Activated effector memory CD4-positive, alpha-beta T cell treated with Interleukin-2 at 50 U/mL for 16 hours (primary cell): ENCODE data around the gene ANKRD11.
"Not testable (repeated sequence)": the region's sequence is repeated elsewhere in the genome, so short reads cannot be mapped to it uniquely, and the experiment has no call there.

Experiments used
- DNase-seq: peaks from one replicate; pipeline ENCODE4 v3.0.0-alpha.2; 2020

Gene ANKRD11

DNA sequence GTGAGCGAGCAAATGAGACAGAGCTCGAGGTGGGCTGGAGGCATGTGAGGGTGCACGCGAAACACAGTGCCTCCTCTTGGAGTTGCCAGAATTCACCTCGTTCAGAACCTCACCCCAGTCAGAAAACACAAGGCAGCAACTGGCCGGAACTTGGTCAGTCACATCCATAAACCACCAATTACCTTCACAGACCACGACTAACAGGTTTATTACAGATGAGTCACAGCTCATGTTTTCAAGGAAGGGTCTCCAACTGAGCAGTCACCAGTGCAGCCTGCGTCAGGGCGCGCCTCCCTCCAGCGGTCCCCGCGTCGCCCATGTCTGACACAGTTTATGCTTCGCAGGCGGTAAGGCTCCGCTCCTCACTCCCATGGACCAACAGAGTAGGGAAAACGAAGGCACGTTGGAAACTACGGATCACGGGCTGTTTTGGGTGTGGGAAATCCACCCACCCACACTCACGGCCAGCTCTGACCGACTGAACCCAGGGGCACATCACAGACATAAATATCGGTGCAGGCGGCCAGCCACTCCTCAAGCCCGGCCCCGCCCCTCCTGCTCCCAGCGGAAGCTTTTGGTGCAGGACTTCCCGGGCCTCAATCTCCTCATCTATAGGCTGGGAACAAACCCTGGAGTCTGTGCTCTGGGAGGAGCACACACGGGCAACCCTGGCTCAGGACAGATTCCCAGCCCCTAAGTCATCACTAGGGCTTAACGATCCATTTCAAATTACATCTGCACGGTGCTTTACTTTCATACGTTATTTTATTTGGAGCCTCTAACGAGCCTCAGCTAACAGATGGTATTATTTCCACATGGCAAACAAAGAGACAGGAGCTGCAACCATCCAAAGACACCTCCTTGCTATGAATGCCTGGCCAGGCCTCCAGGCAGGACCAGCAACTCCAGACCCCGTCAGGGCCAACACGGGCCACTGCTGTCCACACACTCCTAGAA is 146.6 kb downstream of the ANKRD11 start:
- DNase-seq, result no peak

DNA sequence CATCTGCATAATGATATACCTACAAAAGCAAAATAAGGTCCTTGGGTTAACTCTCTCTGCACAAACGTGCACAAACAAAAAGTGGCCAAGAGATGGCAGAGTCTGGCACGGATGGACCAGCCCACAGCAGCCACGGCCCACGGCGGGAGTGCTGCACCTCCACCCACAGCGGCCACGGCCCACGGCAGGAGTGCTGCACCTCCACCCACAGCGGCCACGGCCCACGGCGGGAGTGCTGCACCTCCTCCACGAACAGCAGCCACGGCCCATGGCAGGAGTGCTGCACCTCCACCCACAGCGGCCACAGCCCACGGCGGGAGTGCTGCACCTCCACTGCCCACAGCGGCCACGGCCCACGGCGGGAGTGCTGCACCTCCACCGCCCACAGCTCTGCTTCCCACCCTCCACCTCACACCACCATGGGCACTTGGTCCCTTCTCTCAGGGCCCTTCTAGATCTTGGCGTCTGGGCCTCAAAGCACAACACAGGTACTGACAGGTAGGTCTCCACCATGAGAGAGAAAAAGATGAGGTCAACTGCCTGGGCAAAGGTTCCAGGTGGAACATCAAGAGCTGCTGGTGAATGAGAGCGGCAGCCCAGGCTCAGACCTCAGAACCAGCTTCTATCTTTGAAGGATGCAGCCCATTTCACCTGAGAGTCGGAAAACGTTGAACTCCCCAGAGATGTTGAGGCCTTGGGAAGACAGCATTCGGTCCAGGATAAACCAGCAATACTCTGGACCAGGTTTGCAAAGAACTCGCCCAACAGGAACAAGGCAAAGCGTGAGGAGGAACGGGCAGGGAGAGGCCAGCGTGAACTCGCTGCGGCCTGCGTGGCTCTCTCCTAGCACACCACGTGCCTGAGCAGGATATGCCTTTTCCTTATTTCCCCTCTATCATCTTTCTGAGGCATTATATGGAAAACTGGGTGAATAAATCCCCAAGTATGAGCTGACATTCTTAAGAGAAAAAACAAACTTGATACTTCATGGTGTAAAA is 148.4 kb downstream of the ANKRD11 start:
- no peak for DNase-seq

DNA sequence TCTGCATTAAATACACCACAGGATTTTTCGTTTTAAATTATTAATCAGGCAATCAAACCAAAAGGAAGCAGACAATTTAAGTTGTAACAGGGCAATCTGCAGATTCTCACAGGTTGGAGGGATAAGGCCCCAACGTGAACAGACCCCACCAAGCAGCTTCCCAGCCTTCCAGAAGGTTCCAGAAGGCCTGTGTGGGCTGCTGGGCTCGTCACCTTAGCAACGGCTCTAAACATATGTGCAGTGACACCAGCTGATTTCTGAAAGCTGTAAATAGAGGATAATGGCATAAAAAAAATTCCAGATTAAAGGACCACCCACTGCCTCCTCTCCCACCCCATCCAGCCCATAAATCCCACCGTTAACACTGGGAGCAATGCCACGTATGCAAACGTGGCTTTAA is 149.1 kb downstream of the ANKRD11 start:
- no peak for DNase-seq

DNA sequence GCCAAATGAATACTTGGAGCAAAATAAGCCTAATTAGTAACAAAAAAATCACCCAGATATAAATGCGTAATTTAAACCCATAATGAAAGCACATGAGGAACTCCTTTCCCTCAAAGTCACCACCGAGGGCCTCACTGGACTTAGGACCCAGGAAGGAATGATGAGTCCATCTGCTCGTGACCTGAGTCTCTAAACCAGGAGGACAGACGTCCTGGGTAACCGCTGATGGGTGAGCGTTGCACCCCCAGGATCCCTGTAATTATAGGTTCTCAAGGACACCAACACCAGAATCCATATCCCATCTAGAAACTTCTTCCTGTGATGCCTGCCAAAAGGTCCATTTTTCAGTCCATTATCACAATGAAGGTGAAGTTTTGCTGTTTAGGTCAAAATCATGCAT is 151.5 kb downstream of the ANKRD11 start:
- DNase-seq, result no peak

DNA sequence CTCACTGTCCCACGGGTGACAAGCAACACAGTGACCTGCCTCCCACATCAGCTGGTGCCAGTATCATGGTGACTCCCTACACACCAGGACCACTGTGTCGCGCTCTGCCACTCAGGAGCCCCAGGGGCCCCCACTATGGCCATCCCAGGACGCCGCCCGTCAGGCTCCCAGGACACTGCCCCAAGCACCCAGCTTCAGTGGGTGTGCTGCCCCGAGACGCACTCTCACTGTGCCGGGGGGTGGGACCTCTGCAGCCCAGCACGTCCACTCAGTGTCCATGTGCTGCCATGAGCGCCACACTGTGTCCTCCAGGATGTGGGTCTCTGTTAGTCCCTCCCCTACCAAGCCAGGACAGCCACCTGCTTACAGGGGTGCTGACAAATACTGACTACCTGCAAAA is 152.4 kb downstream of the ANKRD11 start:
- DNase-seq, result no peak

DNA sequence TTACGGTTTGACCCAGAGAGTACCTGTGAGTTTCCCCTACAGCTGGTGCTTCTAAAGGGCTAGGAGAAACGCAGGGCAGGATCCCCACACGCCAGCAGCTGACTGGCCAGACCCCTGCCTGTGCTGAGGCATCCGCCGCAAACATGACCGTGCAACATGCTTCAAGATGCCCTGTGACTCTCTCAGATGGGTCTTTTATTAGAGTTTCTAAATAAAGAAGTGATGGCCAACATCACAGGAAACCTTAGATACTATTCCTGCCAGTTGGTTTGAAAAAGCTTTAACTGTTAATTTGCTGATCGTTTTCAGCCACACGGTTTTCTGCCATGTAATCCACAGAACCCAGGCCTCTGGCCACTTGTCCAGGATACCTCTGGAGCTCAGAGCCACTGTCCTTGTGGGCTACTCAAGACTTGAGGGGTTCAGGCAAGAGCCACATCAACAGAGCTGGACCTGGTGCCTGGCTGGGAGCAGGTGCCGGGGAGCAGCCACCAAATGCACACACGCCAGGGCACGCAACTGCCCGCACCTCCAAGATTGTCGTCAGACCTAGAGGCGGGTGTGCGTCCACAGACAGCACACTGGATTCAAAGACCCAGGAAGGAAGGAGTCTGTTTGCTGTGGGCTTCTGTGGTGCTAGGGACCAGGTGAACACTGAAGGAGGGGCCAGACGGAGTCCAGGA is 154.4 kb downstream of the ANKRD11 start:
- DNase-seq, result no peak

DNA sequence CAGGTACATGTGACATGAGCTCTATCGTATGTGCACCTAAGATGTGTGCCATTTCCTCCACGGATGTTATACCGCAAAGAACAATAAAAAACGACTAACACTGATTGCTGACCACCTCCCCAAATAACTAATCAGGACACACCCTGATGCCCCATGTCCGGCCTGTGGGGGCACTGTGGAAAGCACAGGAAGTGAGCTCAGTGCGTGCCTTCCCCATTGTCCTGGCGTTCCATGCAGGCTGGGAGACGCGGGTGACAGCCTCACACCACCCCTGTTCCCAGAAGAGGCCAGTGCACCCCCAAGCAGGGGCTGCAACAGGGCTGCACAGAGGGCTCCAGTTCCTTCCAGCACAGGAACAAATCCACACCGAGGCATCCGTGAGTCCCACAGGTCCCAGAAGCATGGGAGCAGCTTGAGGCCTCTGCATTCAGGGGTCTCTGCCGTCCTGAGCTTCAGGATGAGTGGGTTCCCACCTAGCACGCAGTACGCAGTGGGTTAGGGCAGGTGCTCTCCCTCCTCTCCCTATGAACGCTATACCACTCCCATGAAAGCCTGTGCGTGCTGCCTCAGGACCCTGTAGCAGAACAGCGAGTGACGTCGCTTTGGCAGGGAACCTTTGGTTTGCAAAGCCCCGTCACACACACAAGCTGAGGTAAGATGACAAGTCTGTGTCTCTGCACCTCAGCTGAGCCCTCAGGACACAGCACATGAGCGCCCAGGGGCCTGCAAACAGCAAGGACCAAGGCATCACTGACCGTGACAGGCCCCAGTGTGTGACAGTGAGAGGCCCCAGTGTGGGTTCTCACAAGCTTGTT is 155.2 kb downstream of the ANKRD11 start:
- DNase-seq, result no peak

DNA sequence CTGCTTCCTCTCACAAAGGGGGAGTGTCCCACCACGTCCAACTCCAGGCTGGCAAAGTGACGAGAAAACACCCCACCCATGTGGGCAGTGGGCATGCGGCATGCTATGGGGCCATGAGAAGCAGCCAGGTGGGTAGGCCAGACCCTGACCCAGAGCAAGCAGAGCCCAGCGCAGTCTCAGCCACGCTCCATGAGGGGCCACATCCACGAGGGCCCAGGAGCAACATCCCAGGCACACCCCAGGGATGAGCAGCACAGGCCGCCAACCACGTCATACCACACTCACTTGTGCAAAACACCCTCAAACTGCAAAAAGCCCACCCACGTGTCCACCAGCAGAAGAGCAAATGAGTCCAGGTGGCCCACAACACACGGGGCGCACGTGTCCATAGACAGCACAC is 155.9 kb downstream of the ANKRD11 start:
- no peak for DNase-seq

DNA sequence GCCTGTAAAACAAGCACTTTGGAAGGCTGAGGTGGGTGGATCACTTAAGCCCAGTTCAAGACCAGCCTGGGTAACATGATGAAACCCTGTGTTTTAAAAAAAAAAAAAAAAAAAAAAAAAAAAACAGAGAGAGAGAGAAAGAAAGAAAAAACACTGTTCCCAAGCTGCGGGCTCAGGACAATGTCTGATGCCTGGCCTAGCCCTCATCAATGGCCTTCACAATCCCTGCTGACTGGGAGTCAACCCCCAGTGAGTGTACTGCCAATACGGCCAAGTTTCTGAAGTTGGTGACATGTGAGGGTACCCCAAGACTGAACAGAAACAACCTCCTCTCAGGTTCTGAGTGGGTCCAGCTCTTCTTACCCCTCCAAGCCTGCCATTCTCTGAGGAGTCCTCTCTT is 156.3 kb downstream of the ANKRD11 start:
- DNase-seq, result no peak

DNA sequence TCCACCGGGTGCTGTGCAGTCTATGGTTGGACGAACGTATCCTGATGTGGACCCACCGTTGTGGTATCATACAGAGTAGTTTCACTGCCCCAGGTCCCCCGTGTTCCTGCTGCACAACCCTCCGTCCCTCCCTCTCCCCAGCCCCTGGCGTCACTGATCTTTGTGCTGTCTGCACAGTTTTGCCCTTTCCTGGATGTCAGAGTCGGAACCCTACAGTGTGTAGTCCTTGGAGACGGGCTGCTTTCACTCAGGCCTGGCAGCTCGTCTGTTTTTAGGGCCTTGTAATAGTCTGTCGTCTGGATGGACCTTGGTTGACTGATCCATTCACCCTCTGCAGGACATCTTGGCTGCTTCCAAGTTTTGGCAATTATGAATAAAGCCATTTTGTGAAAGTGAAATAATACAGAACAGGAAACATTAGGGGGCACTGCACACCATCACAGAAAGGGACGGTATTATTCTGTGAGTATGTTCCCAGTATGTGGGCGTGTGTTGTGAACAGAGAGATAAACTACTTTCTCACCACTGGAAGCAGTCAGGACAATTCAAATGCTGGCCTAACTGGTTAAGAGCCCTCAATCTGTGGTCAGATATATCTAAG is 156.9 kb downstream of the ANKRD11 start:
- DNase-seq, result not testable (repeated sequence)

DNA sequence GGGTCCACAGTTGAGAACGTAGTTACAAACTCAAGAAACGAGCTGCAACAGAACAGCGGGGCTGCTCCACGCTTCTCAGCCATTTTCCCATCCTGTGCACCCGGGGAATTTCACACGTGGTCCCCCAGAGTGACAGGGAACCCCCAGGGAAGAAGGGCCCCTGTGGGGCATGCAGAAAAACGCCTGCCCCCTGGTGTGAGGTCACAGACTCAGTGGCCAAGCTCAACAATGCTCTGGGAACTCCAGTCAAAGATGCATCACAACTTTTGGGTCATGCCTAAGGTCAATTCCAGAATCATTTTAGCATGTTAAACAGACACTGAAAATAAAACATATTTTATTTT is 157.5 kb downstream of the ANKRD11 start:
- no peak for DNase-seq

DNA sequence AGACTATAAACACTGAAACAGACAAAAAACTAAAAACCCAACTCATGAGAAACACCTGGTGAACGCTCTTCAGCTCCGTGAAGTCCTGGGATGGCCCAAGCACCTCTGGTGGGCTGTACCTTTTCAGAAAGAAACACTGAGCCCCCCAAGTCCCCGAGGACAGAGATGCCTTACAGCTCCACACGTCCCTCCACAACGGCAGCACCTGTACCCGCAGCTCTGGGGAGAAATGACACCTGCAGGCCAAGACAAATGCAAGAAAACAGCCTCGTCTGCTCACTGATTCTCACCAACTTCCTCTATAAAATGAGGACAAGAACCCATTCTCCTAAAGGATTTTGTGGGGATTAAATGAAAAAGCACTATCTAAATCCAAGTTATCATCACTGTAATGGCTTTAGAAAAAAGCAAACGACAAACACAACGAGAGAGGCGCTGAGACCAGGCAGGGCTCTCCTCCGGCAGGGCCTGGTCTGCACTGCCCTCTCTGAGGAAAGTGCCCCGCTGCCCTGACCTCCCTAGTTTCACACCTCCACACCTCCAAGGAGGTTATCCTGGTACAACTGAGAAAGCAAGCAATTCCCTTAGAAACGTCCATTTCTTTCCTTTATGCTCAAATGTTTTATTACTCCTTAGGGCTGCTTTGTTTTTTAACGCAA is 158.0 kb downstream of the ANKRD11 start:
- DNase-seq, result no peak

DNA sequence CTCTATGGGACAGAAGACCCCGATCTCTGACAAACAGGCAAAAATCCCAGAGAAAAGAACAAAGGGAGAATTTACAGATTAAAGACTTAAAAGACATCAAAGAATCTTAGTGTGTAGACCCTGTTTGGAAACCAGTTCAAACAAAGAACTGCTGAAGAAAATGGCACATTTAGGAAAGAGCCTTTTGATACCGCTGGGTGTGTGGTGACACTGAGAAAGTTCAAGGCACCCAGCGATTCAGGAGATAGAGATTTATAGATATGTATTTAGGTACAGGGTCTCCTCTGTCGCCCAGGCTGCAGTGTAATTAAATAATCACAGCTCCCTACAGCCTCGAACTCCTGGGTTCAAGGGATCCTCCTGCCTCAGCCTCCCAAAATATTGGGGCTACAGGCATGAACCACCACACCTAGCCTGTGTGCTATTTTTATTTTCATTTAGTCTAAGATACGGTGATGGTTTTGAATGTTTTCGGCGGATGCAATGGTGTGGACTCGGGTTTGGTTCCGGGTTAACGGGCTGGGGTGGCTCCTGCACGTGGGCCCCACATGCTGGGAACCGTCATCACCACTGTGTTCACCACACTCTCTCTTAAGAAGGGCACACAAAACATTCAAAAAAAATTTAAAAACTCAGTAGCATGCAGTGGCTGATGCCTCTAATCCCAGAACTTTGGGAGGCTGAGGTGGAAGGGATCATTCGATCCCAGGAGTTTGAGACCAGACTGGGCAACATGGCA is 158.8 kb downstream of the ANKRD11 start:
- DNase-seq, result no peak

DNA sequence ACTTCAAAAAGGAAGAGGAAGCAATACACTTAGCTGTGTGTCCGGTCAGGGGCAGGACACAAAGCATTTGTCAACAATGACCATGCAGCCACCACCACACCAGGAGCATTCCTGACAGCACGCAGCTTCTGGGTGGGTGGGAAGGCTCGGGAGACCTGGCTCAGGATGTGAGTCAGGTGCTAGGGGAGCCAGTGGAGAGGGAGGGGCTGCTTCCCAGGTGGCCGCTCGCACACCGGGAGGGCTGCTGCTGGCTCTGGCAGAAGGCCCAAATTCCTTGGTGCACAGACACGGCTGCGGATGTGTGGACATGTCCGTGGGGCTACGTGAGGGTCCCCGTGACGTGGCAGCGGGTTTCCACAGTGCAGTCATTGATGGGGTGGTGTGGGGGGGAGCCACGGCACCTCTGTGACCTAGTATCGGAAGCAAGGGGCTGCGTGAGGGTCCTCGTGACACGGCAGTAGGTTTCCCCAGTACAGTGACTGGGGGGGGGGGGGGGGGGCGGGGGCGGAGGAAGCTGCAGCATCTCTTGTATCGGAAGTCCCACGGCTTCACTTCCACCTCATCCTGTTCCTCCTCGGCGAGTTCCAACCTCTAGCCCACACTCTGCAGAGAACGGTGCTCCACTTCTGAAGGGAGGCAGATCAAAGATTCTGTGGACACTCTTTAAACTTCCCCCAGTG is 160.0 kb downstream of the ANKRD11 start:
- DNase-seq, result peak; percentile 23

DNA sequence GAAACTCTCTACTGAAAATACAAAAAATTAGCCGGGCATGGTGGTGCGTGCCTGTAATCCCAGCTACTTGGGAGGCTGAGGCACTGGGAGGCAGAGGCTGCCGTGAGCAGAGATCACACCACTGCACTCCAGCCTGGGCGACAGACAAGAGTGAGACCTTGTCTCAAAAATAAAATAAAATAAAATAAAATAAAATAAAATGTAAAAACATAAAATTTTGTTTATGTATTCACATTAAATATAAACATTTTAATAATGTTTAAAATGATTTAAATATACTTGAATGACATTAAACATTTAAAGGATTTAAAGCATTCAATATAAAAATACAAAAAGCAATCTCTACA is 160.6 kb downstream of the ANKRD11 start:
- DNase-seq, result not testable (repeated sequence)

DNA sequence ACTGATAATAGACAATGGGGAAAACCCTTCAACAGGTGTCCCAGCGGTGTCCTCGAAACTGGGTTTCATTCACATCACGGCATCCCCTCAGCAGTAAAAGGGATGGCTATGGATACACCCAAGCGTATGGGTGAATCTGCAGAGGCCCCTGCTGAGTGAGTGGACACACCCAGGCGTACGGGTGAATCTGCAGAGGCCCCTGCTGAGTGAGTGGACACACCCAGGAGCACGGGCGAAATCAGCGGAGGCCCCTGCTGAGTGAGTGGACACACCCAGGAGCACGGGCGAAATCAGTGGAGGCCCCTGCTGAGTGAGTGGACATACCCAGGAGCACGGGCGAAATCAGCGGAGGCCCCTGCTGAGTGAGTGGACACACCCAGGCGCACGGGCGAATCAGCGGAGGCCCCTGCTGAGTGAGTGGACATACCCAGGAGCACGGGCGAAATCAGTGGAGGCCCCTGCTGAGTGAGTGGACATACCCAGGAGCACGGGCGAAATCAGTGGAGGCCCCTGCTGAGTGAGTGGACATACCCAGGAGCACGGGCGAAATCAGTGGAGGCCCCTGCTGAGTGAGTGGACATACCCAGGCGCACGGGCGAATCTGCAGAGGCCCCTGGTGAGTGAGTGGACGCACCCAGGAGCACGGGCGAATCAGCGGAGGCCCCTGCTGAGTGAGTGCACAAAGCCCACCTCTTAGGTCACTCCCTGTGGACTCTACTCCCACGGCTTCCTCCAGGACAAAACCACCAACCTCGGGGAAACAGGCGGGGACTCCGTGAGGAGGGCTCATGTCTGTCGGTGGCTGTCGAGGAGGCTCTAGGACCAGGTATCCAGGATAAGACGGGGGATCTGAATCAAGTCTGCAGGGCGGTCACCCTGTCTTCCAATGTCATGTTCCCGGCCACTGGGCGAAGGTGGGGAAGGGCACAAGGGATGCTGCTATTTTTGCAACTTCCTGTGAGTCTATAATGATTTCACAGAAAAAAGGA is 161.7 kb downstream of the ANKRD11 start:
- not testable (repeated sequence) for DNase-seq

DNA sequence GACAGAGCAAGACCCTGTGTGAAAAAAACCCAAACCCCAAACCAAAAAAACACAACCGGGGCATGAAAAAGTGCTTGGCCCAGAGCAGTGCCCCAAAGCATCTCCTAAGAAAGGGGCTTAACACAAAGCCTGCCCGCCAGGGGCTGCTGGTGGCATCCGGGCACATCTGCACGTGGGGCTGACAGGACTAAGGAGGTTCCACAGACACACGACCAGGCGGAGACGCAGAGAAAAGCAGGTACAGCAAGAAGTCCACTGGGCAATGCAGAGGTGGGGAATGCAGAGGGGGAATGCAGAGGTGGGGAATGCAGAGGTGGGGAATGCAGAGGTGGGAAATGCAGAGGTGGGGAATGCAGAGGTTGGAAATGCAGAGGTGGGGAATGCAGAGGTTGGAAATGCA is 163.6 kb downstream of the ANKRD11 start:
- DNase-seq, result no peak

DNA sequence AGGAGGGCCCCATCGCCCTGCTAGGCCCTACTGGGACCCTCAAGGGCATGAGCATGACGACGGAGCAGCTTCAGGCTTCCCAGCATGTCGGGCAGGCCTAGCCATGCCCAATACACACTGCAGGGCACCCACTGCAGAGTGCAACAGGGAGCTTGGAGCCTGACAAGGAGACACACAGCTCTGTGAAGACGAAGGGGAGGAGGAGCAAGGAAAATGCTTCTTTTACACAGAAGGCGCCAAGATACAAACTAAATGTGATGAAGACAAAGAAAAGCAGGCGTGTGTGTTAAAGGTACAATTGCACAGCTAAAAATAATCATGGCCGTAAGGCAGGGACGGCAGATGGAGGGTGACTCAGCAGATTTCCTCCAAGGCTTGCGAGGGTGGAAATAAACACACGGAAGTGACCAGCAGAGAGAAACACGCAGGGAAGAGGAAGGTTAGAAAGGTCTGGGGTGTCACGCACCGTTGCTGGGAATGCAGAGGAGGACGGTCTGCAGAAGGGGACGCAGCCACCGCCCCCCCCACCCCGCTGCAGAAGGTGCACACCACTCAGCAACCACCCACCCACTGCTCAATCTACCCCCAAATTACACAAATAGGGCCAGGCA is 164.4 kb downstream of the ANKRD11 start:
- DNase-seq, result no peak
